Activated CD4-positive, alpha-beta T cell treated with anti-CD3 and anti-CD28 coated beads for 4 hours (primary cell): ENCODE data around the gene WFDC11.
"Not testable (repeated sequence)": the region's sequence is repeated elsewhere in the genome, so short reads cannot be mapped to it uniquely, and the experiment has no call there.

Experiments used
- DNase-seq, 2 donors: peaks; one replicate each; pipeline ENCODE4 v3.0.0-alpha.2; 2020

WFDC11 gene

GRCh38 chr20:45670139-45670538 lies at the start of gene WFDC11:
Gene WFDC11, minus strand, starts transcription at chr20:45670239. Its CDS starts 19,639 bp downstream, at chr20:45650600.
- no peak for DNase-seq

- DNase-seq: not testable (repeated sequence)
Measured at GRCh38 chr20:45716141-45716688, 46.2 kb upstream of the WFDC11 start.

GRCh38 chr20:45704969-45705637 lies 35.1 kb upstream of the WFDC11 start, which contains the start of gene WFDC10B:
Gene WFDC10B, minus strand, starts transcription at chr20:45705019. Its CDS starts 19,027 bp downstream, at chr20:45685992.
- DNase-seq: no peak

- DNase-seq: no peak
Measured at GRCh38 chr20:45701873-45702272, 31.8 kb upstream of the WFDC11 start, which contains the start of gene WFDC13. Gene WFDC13, plus strand, starts transcription at chr20:45702038. Its CDS starts 86 bp downstream, at chr20:45702124.

- DNase-seq: no peak
Measured at GRCh38 chr20:45701104-45701503, 31.1 kb upstream of the WFDC11 start.

- no peak for DNase-seq
Measured at GRCh38 chr20:45695496-45695895, 25.5 kb upstream of the WFDC11 start.

- DNase-seq: not testable (repeated sequence)
Measured at GRCh38 chr20:45693346-45693745, 23.3 kb upstream of the WFDC11 start.

- DNase-seq: no peak
Measured at GRCh38 chr20:45685896-45686295, 15.9 kb upstream of the WFDC11 start.

GRCh38 chr20:45679650-45680049 lies 9.6 kb upstream of the WFDC11 start:
- DNase-seq: no peak

GRCh38 chr20:45672765-45673164 lies 2.7 kb upstream of the WFDC11 start:
- DNase-seq: no peak

- not testable (repeated sequence) for DNase-seq
Measured at GRCh38 chr20:45657038-45657437, 13.0 kb downstream of the WFDC11 start.

GRCh38 chr20:45651726-45652125 lies 18.3 kb downstream of the WFDC11 start:
- not testable (repeated sequence) for DNase-seq

- DNase-seq: no peak
Measured at GRCh38 chr20:45649312-45649863, 20.7 kb downstream of the WFDC11 start.

- DNase-seq: no peak
Measured at GRCh38 chr20:45647441-45648050, 22.5 kb downstream of the WFDC11 start.

GRCh38 chr20:45646875-45647274 lies 23.2 kb downstream of the WFDC11 start:
- DNase-seq: no peak

- not testable (repeated sequence) for DNase-seq
Measured at GRCh38 chr20:45645869-45646268, 24.2 kb downstream of the WFDC11 start.

- not testable (repeated sequence) for DNase-seq
Measured at GRCh38 chr20:45641076-45641475, 29.0 kb downstream of the WFDC11 start.

- no peak for DNase-seq
Measured at GRCh38 chr20:45639687-45640086, 30.4 kb downstream of the WFDC11 start.

GRCh38 chr20:45636513-45636912 lies 33.5 kb downstream of the WFDC11 start:
- DNase-seq: no peak

- DNase-seq: no peak
Measured at GRCh38 chr20:45631184-45631583, 38.9 kb downstream of the WFDC11 start, which contains the start of gene WFDC9. Gene WFDC9, minus strand, starts transcription at chr20:45631284. Its CDS starts 21,103 bp downstream, at chr20:45610181.

- no peak for DNase-seq
Measured at GRCh38 chr20:45630371-45630770, 39.7 kb downstream of the WFDC11 start.

- peak; percentile 3 to 7 for DNase-seq
Measured at GRCh38 chr20:45629496-45630100, 40.4 kb downstream of the WFDC11 start, which contains the start of gene WFDC10A. Gene WFDC10A, plus strand, starts transcription at chr20:45629739. Its CDS starts 75 bp downstream, at chr20:45629814.

GRCh38 chr20:45626540-45626939 lies 43.5 kb downstream of the WFDC11 start:
- no peak for DNase-seq
